ENCODE measurements around the gene RAB3B. TPM values are rescaled to one million over a fixed set of nuclear protein-coding genes. Genes with fewer than 3 reads are reported as not detected.
"Not testable (repeated sequence)": the region's sequence is repeated elsewhere in the genome, so short reads cannot be mapped to it uniquely, and the experiment has no call there.

RAB3B gene, protein sequence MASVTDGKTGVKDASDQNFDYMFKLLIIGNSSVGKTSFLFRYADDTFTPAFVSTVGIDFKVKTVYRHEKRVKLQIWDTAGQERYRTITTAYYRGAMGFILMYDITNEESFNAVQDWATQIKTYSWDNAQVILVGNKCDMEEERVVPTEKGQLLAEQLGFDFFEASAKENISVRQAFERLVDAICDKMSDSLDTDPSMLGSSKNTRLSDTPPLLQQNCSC
- total RNA-seq (2014; rRNA removed; shearing (Covaris generic)): 2.2 and 2.7 TPM in 2 replicates

DNA sequence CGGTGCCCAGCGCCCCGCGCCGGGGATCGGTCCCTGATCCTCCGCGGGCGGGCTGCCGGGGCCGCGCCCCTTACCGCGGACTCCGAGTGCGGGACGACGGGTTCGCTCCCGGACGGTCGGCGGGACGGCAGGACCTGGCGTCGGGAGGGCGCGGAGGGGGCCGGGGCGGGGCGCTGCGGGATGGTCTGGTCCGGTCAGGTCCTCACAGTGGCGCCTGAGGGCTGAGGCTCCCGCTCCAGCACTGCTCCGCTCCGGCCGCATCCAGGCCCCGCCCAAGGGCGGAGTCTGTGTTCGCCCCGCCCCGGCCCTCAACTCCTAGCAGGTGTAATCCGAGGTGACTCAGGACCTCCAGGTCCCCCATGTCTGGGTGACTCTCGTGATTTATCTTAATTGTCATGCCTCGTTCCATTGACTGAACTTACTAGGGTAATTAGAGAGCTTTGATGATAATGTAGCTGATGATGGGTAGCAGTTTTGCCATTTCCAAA lies at the start of gene RAB3B:
TSS of gene RAB3B (minus strand) at position 223 of the 488 bp plus-strand sequence. CDS start 13,583 bp downstream, outside the sequence.
- DNase-seq (ENCODE audit: low read depth): peak; percentile 81

DNA sequence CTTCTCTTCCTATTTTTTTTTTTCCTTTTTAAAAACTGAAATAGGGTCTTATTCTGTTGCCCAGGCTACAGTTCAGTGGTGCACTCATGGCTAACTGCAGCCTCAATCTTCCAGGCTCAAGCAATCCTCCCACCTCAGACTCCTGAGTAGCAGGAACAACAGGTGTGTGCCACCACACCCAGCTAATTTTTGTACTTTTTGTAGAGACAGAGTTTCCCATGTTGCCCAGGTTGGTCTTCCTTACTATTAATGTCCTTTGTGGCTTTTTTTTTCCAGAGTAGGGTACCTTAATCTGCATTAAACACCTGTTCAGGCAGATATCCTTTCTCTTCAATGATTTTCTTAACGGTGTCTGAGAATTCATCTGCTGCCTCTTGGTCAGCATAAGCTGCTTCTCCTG lies 47.4 kb upstream of the RAB3B start:
- no peak for DNase-seq (ENCODE audit: low read depth)

DNA sequence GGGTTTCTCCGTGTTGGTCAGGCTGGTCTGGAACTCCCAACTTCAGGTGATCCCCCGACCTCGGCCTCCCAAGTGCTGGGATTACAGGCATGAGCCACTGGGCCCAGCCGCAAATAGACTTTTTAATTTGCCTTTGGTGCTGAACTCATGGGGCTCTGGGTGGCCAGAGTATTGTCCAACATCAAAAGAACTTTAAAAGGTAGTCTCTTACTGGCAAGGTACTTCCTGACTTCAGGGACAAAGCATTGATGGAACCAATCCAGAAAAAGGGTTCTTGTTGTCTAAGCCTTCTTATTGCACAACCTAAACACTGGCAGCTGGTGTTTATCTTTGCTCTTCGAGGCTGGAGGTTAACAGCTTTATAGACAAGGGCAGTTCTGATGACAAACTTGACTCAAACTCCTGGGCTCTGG lies 46.9 kb upstream of the RAB3B start:
- no peak for DNase-seq (ENCODE audit: low read depth)

DNA sequence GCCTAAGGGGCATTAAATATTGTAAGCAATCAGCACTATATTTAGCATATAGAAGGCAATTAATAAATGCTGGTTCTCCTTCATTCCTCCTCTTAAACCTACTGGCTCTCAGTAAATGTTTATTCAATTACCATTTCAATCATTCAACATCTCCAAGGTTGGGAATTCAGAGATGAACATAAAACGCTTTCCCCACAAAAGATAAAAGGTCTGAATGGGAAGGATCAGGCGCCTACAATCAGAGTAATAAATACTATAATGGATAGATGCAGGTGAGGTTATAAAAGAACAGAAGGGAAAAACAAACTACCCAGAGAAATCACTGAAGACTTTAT lies 43.5 kb upstream of the RAB3B start:
- no peak for DNase-seq (ENCODE audit: low read depth)

DNA sequence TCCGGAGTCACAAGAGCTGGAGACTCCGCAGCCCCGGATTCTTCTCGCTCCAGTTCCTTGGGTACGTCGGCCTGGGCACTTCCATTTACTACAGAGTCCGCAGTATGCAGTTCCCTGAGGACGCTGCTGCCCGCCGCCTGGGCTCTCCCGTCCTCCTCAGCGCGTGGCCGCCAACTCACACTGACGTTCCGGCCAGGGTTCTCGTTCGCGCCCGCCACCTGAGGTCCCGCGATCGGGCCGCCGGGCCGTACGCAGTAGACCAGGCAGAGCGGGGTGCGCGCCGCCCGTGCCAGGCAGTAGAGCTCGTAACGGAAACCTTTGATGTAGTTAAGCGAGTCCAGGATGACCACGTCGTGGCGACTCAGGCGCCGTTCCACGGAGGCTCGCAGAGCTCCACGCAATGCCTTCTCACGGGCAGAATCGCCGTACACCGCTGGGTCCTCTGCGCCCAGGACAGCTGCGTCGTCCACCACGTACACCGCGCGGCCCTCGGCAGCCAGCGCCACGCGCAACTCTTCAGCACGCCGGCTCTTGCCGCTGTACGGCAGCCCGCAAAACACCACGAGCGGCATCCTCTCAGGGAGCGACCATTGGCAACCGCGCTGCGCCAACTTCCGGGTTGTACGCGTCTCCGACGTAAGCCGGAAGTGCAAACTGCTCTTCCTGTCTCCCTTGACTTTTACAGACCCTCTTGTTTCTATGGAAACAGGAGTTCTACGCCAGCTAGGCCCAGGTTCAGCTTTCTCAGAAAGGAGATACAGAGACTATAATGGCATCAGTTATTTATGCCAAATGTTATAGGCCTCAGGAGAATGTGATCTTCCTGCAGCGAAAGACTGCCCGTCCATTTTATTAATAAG lies 42.9 kb upstream of the RAB3B start, which contains the start of gene KTI12:
TSS of gene KTI12 (minus strand) at position 621 of the 860 bp plus-strand sequence. CDS start at position 572, 49 bp downstream.
- peak; percentile 91 for DNase-seq (ENCODE audit: low read depth)

DNA sequence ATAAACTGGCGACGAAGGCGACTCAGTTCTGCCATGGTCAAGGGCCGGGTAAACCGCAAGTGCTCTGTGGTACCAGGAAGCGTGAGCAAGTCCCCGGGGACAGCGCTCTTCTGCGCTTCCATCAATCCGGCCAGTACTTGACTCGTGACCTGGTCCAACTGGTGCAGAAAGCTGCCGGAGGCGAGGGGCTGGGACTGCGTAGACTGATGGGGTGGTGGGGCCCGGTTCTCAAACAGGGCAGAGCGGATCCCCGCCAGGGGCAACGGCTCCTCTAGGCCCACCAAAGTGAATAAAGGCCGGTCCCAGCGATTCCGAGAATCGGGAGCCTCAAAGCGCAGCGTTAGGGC lies 42.3 kb upstream of the RAB3B start:
- DNase-seq (ENCODE audit: low read depth): peak; percentile 56

DNA sequence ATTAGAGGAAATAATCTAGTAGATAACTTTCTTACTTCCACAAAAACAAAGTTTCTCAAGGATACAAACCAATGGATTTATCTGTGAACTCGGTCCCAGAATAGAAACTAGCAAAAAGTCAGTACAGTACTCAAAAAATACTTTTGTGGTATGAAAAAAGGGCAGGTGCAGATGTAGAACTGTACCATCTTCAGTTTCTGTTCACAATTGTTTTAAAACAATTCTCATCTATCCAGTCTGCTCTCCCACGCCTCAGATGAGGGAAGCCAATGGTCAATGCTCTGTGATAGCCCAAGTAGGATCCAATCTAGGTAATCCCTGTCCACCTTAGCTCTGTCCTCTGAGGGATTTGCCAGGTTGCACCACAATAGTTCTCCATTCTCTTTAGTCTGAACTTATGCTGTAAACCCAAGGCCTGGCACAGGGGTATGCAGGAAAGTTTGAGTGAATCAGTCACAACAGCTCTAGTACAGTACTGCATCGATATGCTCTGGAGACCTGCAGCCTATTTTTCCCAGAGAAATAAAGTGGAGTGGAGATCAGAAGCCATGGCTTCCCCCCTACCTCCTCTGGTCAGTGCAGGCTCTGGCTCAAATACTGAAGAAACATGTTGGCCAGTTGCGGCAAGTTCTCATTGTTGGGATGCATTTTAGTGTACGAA lies 41.8 kb upstream of the RAB3B start:
- peak; percentile 2 for DNase-seq (ENCODE audit: low read depth)

DNA sequence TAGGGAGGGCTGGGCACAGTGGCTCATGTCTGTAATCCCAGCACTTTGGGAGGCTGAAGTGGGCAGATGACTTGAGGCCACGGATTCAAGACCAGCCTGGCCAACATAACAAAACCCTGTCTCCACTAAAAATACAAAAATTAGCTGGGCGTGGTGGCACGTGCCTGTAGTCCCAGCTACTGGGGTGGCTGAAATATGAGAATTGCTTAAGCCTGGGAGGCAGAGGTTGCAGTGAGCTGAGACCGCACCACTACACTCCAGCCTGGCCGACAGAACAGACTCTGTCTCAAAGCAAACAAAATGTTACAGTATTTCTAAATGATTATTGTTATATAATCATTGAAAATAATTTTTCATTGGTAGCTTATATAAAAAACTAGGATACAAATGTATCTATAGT lies 38.3 kb upstream of the RAB3B start:
- DNase-seq (ENCODE audit: low read depth): not testable (repeated sequence)

DNA sequence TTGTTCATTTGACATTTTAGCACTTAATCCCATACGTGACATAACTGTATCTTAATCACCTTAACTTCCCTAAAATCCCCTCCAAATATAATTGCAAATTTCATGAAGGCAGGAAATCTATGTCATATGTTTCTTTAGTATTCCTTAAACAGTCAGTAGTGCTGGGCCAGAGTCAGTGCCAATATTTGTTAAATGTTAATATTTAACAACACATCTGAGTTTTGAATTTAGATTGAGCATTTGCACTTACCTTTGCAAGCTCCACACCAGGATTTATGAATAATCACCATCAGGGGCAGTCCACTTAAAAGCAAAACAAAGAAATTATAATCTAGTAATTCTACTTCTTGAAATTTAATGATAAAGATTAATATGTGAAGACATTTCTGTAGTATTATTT lies 37.8 kb upstream of the RAB3B start:
- DNase-seq (ENCODE audit: low read depth): no peak

DNA sequence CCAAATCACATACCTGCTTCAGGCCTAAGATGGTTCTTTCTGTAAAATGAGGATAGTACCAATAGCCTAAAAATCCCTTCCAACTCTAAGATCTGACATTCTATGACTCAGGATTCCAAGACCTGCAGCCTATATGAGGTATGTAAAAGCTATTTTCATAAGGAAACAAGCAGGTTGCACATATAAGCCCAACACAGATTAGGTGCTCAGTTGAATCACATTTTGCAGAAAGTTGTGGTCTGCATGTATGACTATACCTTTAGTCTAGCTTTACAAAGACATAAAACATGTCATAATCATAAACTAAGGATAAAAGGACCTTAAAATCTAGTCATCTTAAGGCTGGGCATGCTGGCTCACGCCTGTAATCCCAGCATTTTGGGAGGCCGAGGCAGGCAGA lies 35.8 kb upstream of the RAB3B start:
- no peak for DNase-seq (ENCODE audit: low read depth)

DNA sequence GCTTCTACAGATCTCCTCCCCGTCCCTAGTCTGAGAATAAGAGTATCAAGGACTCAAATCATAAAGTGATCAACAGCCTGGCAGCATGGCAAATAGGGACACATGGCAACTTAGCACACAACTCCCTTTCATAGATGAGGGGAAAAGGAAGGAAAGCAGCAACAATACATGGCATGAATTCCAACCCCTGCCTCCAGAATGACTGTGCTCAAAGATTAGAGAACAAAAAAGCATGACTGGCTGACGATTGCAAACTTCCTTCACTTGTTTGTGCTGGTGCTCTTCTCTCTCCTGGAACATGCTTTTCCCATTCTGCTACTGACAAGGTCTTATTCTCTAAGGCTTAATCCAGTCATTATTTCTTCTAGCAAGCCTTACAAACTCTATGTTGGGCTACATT lies 31.6 kb upstream of the RAB3B start:
- no peak for DNase-seq (ENCODE audit: low read depth)

DNA sequence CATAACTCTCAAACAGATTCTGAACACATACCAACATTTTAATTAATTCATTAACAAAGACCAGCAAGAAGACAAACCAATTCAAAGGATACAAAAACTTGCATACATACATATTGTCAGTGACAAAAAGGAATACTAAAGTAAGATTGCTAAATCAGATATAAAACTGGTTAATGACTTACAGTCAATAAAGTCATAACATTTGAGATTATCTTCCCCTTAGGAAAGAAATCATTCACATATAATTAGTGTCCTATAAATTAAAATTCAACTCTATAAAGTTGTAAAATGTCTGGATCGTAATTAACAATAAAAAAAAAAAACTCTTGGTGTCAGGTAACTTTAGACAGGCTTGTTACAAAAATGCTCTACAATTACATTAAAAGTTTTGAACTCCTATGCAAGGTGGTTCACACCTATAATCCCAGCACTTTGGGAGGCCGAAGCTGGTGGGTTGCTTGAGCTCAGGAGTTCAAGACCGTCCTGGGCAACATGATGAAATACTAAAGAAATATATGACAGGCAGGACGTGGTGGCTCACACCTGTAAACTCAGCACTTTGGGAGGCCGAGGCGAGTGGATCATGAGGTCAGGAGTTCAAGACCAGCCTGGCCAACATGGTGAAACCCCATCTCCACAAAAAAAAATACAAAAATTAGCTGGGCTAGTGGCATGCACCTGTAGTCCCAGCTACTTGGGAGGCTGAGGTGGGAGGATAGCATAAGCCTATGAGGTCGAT lies 17.7 kb upstream of the RAB3B start:
- no peak for DNase-seq (ENCODE audit: low read depth)

DNA sequence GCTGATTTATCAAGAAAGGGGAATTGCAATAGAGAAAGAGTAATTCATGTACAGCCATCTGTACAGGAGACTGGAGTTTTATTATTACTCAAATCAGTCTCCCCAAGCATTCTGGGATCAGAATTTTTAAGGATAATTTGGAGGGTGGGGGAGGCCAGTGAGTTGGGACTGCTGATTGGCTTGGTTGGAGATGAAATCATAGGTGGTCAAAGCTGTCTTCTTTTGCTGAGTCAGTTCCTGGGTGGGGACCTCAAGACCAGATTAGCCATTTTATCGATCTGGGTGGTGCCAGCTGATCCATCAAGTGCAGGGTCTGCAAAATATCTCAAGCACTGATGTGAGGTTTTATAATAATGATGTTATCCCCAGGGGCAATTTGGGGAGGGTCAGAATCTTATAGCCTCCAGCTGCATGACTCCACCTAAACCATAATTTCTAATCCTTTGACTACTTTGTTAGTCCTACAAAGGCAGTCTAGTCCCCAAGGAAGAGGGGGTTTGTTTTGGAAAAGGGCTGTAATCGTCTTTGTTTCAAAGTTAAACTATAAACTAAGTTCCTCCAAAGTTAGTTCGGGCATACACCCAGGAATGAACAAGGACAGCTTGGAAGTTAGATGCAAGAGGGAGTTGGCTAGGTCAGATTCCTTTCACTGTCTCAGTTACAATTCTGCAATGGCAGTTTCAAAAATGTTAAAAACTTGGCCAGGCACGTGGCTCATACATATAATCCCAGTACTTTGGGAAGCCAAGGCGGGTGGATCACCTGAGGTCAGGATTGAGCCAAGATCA lies 16.9 kb upstream of the RAB3B start:
- DNase-seq (ENCODE audit: low read depth): no peak

DNA sequence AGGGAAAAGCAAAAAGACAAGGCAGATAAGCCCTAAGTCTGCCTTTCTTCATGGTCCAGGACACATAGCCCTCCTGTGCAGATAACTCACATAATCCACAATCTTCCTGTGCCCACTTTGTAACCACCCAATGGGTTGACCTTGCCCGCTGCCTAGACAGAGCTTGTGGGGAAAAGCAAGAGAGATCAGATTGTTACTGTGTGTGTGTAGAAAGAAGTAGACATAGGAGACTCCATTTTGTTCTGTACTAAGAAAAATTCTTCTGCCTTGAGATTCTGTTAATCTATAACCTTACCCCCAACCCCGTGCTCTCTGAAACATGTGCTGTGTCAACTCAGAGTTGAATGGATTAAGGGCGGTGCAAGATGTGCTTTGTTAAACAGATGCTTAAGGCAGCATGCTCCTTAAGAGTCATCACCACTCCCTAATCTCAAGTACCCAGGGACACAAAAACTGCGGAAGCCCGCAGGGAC lies 15.6 kb upstream of the RAB3B start:
- DNase-seq (ENCODE audit: low read depth): not testable (repeated sequence)

DNA sequence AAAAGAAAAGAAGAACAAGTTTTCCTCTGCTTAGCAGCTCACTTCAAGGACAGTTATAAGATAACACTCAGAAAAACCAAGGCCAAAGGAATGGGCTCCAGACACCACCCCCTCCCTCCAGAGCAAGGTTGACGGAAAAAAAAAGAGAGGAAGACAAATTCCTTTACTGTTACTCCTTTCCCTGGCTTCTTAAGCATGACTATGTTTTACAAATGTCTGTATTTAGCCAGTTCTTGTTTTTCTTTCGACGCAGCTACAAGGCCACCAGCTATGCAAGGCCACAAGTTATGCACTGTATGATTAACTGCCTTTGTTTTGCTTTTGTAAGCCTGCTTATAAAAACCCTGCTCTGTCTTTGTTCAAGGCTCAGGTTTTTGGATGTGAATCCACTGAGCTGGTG lies 15.0 kb upstream of the RAB3B start:
- DNase-seq (ENCODE audit: low read depth): peak; percentile 53

DNA sequence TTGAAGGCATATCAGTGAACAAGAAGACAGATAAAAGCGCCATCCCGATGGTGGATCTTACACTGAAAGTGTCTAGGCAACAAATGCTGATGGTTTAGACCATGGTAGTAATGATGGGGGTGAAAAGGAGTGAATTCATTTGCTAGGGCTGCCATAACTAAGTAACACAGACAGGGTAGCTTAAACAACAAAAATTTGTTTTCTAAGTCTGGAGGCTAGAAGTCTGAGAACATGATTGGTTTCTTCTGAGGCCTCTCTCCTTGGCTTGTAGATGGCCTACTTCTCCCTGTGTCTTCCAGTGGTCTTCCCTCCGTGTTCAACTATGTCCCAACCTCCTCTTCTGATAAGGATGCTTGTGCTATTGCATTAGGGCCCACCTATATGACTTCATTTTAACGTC lies 13.4 kb upstream of the RAB3B start:
- no peak for DNase-seq (ENCODE audit: low read depth)

DNA sequence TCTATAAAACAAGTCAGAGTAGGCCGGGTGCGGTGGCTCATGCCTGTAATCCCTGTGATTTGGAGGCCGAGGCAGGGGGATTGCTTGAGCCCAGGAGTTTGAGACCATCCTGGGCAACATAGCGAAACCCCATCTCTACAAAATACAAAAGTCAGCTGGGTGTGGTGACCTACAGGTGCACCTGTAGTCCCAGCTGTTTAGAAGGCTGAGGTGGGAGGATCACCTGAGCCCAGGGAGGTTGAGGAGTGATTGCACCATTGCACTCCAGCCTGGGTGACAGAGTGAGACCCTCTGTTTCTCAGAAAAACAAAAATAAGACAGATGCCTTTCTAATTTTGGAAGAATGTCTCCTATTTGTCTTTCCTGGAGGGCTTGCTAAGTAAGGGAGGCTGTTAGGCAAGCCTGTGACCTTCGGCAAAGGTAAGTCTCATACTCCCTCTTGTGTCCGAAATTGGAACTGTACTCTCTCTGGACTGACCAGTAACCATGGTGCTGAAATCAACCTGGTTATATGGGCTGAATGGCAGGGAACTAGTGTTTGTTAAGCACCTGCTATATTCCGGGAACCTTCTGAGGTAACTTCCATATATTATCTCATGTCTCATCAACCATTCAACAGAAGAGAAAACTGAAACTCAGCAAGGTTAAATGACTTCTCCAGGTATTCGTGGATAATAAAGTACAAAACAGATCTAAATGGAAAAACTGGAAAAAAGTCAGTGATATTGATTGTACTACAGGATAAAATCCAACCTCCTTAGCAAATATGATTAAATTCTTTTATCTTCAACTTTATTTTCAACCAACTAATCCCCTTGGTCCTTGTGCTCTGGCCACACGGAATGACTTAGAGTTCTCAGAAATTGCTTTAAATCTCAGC lies 11.8 kb upstream of the RAB3B start:
- DNase-seq (ENCODE audit: low read depth): peak; percentile 85

DNA sequence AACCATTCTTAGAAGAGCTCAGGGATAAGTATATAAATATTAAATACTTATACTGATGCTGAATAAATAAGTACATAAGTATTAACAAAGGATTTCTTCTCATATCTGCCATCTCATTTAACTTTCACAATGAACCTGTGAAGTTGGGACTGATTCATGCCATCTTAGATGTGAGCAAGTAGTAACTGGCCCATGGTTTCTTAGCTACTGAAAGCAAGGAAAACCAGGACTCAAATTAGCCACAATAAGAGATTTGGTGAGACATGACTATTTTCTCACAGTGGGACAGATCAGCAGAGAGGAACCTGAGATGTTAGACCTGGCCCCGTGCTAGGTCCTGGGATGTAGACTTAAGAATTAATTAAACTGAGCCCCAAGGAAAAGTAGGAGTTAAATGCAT lies 8.2 kb upstream of the RAB3B start:
- no peak for DNase-seq (ENCODE audit: low read depth)

DNA sequence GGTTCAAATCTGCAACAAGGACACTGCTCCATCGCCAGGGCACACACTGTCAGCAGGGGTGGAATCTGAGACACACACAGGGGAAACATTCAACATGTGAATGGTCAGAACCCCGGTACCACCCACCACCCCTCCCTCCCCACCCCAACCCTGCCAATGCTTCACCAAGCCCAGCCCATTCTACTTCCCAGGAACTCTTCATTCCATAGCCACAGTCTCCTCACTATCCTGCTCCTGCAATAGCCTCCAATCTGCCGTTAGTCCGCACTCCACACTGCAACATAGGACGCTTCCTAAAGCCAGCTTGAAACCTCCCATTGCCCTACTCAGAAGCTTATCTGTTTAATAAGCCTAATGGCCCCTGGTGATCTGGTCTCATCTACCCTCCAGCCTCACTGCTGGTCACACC lies 7.5 kb upstream of the RAB3B start:
- no peak for DNase-seq (ENCODE audit: low read depth)
